GM21717 (cell line): ENCODE measurements around the gene DUT.

ENCODE experiments used
- ATAC-seq: cut with Tn5 transposase; IDR thresholded peaks from one replicate; pipeline ENCODE4 v1.9.1; 2021; ENCODE audit warnings: mild to moderate bottlenecking, moderate library complexity; ENCODE audit not compliant: unreplicated experiment

The DUT gene

GRCh38 chr15:48330855-48331795 lies at the start of gene DUT:
Gene DUT (plus strand): TSS chr15:48331429. CDS start chr15:48331516, 87 bp downstream.
- peak; percentile 86 for ATAC-seq

- ATAC-seq: no peak
These were observed 49.6 kb upstream of the DUT start for GRCh38 chr15:48281674-48282073.

GRCh38 chr15:48282216-48282615 lies 49.0 kb upstream of the DUT start:
- ATAC-seq: no peak

GRCh38 chr15:48283396-48284145 lies 47.7 kb upstream of the DUT start:
- no peak for ATAC-seq

- peak; percentile 77 for ATAC-seq
These were observed 45.7 kb upstream of the DUT start for GRCh38 chr15:48285329-48286214.

- ATAC-seq: no peak
These were observed 41.6 kb upstream of the DUT start for GRCh38 chr15:48289628-48290027.

- peak; percentile 58 for ATAC-seq
These were observed 38.8 kb upstream of the DUT start for GRCh38 chr15:48292458-48292857.

- ATAC-seq: no peak
These were observed 33.6 kb upstream of the DUT start for GRCh38 chr15:48297668-48298067.

- no peak for ATAC-seq
These were observed 32.3 kb upstream of the DUT start for GRCh38 chr15:48298914-48299313.

GRCh38 chr15:48300038-48300437 lies 31.2 kb upstream of the DUT start:
- no peak for ATAC-seq

- no peak for ATAC-seq
These were observed 26.8 kb upstream of the DUT start for GRCh38 chr15:48304398-48304797.

GRCh38 chr15:48306639-48307038 lies 24.6 kb upstream of the DUT start:
- no peak for ATAC-seq

- no peak for ATAC-seq
These were observed 23.6 kb upstream of the DUT start for GRCh38 chr15:48307586-48307985.

GRCh38 chr15:48309740-48310139 lies 21.5 kb upstream of the DUT start:
- no peak for ATAC-seq

- no peak for ATAC-seq
These were observed 18.0 kb upstream of the DUT start for GRCh38 chr15:48313216-48313615.

- ATAC-seq: no peak
These were observed 16.2 kb upstream of the DUT start for GRCh38 chr15:48315041-48315440.

- no peak for ATAC-seq
These were observed 14.0 kb upstream of the DUT start for GRCh38 chr15:48317221-48317620.

- no peak for ATAC-seq
These were observed 13.1 kb upstream of the DUT start for GRCh38 chr15:48318131-48318530.

GRCh38 chr15:48323294-48323693 lies 7.9 kb upstream of the DUT start:
- ATAC-seq: no peak

- ATAC-seq: no peak
These were observed 6.3 kb upstream of the DUT start for GRCh38 chr15:48324949-48325348.

- ATAC-seq: no peak
These were observed 5.8 kb upstream of the DUT start for GRCh38 chr15:48325400-48325799.
